ENCODE data around the gene CFAP298. TPM values are rescaled to one million over a fixed set of nuclear protein-coding genes. Genes with fewer than 3 reads are reported as not detected.

Gene CFAP298
- total and polyA plus RNA-seq, 2 of the 13 experiments (the other 11 are each of a cell fraction or from before 2014, with no cell fraction given): 21.2 to 62.2 TPM

DNA sequence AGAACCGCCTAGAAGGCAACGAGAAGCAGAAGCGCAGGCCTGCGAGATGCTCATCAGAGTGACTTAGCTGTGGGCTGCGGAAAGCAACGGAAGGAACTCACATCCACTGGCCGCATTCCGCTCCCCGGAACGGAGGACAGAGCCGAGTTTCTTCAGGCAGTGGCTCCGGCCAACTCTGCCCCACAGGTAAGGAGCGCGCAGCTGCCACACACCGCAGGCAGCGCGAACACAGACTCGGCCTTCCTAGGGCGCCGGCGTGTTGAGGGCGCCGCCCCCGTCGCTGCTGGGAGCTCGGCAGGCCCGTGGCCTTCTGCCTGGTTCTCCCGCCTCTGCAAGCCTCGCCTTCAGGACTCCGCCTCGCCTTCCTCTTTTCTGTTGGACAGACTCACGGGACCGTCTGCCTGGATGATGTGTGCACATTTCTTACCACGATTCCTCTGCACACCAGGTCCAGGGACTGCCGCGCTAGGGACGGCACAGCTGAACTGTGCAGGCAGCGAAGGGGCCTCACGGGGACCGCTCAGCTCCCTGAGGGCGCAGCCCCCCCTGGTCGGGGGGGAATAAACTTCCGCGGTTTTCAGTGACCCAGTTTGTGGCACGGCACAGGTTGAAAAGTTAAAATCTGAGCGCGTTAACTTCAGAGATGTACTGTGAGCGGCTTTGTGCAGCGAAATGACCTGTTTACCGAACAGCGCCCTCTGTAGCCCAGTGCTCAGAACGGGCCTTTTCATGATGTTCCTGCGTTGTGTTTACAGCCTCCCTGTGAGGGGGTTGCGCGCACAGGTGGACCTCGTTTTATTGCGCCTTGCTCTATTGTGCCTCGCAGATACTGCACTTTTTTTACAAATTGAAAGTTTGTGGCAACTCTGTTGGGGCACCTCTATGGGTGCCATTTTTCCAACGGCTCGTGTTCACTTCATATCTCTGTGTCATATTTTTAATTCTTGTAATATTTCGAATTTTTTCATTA is 42.6 kb downstream of the CFAP298 start (continued):
- 0 out of 2 replicates have a peak, but pooled peaks have one; percentile 30 for TF ChIP-seq MLXIP (CRISPR knock-in tag; IDR thresholded peaks at IDR 0.05; ENCODE audit: borderline replicate concordance)
- no peak for TF ChIP-seq TERF1 (CRISPR knock-in tag; IDR thresholded peaks at IDR 0.05)
- peak; percentile 47; the same call in 1 of the 2 replicates for TF ChIP-seq SAP130 (CRISPR knock-in tag; IDR thresholded peaks at IDR 0.05; ENCODE audit: low read depth)
- TF ChIP-seq, protein P1, sequence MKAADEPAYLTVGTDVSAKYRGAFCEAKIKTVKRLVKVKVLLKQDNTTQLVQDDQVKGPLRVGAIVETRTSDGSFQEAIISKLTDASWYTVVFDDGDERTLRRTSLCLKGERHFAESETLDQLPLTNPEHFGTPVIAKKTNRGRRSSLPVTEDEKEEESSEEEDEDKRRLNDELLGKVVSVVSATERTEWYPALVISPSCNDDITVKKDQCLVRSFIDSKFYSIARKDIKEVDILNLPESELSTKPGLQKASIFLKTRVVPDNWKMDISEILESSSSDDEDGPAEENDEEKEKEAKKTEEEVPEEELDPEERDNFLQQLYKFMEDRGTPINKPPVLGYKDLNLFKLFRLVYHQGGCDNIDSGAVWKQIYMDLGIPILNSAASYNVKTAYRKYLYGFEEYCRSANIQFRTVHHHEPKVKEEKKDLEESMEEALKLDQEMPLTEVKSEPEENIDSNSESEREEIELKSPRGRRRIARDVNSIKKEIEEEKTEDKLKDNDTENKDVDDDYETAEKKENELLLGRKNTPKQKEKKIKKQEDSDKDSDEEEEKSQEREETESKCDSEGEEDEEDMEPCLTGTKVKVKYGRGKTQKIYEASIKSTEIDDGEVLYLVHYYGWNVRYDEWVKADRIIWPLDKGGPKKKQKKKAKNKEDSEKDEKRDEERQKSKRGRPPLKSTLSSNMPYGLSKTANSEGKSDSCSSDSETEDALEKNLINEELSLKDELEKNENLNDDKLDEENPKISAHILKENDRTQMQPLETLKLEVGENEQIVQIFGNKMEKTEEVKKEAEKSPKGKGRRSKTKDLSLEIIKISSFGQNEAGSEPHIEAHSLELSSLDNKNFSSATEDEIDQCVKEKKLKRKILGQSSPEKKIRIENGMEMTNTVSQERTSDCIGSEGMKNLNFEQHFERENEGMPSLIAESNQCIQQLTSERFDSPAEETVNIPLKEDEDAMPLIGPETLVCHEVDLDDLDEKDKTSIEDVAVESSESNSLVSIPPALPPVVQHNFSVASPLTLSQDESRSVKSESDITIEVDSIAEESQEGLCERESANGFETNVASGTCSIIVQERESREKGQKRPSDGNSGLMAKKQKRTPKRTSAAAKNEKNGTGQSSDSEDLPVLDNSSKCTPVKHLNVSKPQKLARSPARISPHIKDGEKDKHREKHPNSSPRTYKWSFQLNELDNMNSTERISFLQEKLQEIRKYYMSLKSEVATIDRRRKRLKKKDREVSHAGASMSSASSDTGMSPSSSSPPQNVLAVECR (CRISPR knock-in tag; IDR thresholded peaks at IDR 0.05; ENCODE audit: borderline replicate concordance): peak; percentile 77; the same call in 1 of the 2 replicates
- TF ChIP-seq ZNF337 (CRISPR knock-in tag; IDR thresholded peaks at IDR 0.05; ENCODE audit: borderline replicate concordance, low read depth): 0 out of 2 replicates have a peak, but pooled peaks have one; percentile 55
- peak; percentile 47; the same call in 1 of the 2 replicates for TF ChIP-seq ZNF768 (CRISPR knock-in tag; IDR thresholded peaks at IDR 0.05)
- no peak for TF ChIP-seq HMGA1 (CRISPR knock-in tag; conservative IDR thresholded peaks at IDR 0.05)
- TF ChIP-seq SNAPC2 (CRISPR knock-in tag; IDR thresholded peaks at IDR 0.05): no peak
- TF ChIP-seq ZFY (CRISPR knock-in tag; IDR thresholded peaks at IDR 0.05): peak; percentile 85
- peak; percentile 89; the same call in 1 of the 2 replicates for TF ChIP-seq ZNF232 (CRISPR knock-in tag; IDR thresholded peaks at IDR 0.05; ENCODE audit: borderline replicate concordance)
- TF ChIP-seq TGIF2 (CRISPR knock-in tag; IDR thresholded peaks at IDR 0.05): peak; percentile 14; the same call in 1 of the 2 replicates
- peak; percentile 33; the same call in 1 of the 2 replicates for TF ChIP-seq PRDM15 (CRISPR knock-in tag; IDR thresholded peaks at IDR 0.05)
- TF ChIP-seq POLR2A (IDR thresholded peaks at IDR 0.05; ENCODE audit: insufficient read depth in 1 of 2, low read depth in 2 of 2, low read length in 2 of 2): peak; percentile 19 to 28; a peak in 1 of 4 replicates
- 0 out of 2 replicates have a peak, but pooled peaks have one; percentile 36 for TF ChIP-seq ZNF333 (CRISPR knock-in tag; IDR thresholded peaks at IDR 0.05; ENCODE audit: borderline replicate concordance)

Data from HepG2 (cell line).